Psoas muscle (tissue), 8 donors: ENCODE data around the gene DNAAF5. TPM values are rescaled to one million over a fixed set of nuclear protein-coding genes. Genes with fewer than 3 reads are reported as not detected.

Experiments
- ATAC-seq, 4 donors: fragments of 200-7000 bp; cut with Tn5 transposase; one replicate each; pipeline ENCODE4 v1.9.1; 2020; ENCODE audit warnings: moderate library complexity in 3 of 4, mild to moderate bottlenecking in 2 of 4
- DNase-seq, 2 donors: peaks; one replicate each; pipeline ENCODE4 v3.0.0-alpha.2; 2020
- H3K27ac ChIP-seq: fragments of 200-600 bp; one replicate; pipeline ENCODE4 v1.8.0; 2022
- H3K27me3 ChIP-seq, 3 donors: fragments of 200-600 bp in 1 of 3; one replicate each; pipeline versions ENCODE4 v1.6.1 to v1.8.0; 2013 to 2022; ENCODE audit warnings: low read length in 2 of 3, mild to moderate bottlenecking in 2 of 3, moderate library complexity in 1 of 3; ENCODE audit not compliant: insufficient read depth in 3 of 3
- H3K36me3 ChIP-seq, 2 donors: fragments of 200-600 bp in 1 of 2; one replicate each; pipeline versions ENCODE4 v1.6.1 to v1.8.0; 2013 to 2022; ENCODE audit warnings: low read depth in 1 of 2, mild to moderate bottlenecking in 1 of 2, moderate library complexity in 1 of 2; ENCODE audit not compliant: insufficient read depth in 1 of 2
- H3K4me1 ChIP-seq: fragments of 200-600 bp; one replicate; pipeline ENCODE4 v1.8.0; 2022
- H3K4me3 ChIP-seq: fragments of 200-600 bp; one replicate; pipeline ENCODE4 v1.8.0; 2022; ENCODE audit warnings: mild to moderate bottlenecking
- H3K9me3 ChIP-seq: fragments of 200-600 bp; one replicate; pipeline ENCODE4 v1.8.0; 2022
- CTCF ChIP-seq: fragments of 200-600 bp; IDR thresholded peaks from one replicate; pipeline ENCODE4 v1.8.0; 2022; ENCODE audit warnings: antibody characterized with exemption
- WGBS, 3 donors: extraction: QIAGEN DNeasy Blood & Tissue Kit; methylation state at CpG; one replicate each; pipeline versions ENCODE4 v1.1.6 to v1.1.7; 2013; 5-methylcytosine and 5-hydroxymethylcytosine counted together
- intact Hi-C, 2 donors: fragments of 100-400 bp; cut with DNase I; formaldehyde crosslinking; loops; one replicate each; pipeline versions ENCODE4 v1.11.0 to v1.14.2; 2022
- polyA plus RNA-seq, 3 donors: library from polyadenylated mRNA; stranded (reverse); fragments of 200-250 nt; gene quantifications; one replicate each; pipeline ENCODE4 v1.2.3, GENCODE V29; 2013
- total RNA-seq, 4 donors: library from RNA; stranded (reverse); fragmentation: NEBNext Ultra II Directional in 2 of 4; extraction: Animal tissue kit (Norgen Biotek cat#: 25700) in 2 of 4; gene quantifications; one replicate each; pipeline versions ENCODE4 v1.2.1 to v1.2.4, GENCODE V29; 2021 to 2023
- donor health status: healthy with polysubstance abuse.
- donor health status: DM: no; HTN: no; CAD: no; lungs with moderate emphysema.
- donor health status: Bipolar disorder and iron deficiency.
- donor health status: healthy.
- donor health status: DM: yes; HTN: yes; CAD: no.
- donor health status: DM: no; HTN: no; CAD: no.
- donor health status: DM: no; HTN: no; CAD: no.
- donor health status: DM: yes; HTN: yes; CAD: no.

DNAAF5 gene
- total and polyA plus RNA-seq, 7 donors: 9.3 to 26.7 (median 17.8) TPM

GRCh38 chr7:732556-732955 lies 6.1 kb downstream of the DNAAF5 start:
- ATAC-seq: no peak
- intact Hi-C loops: loop anchor here (5.0 kb wide), 2 partner anchors 210 to 410 kb away; no protein-coding TSS in a partner anchor
- no peak for TF ChIP-seq CTCF
- no peak overlapping the region for H3K4me3 ChIP-seq
- H3K9me3 ChIP-seq: peaks cover 10% of the 10 kb centered on the region
- H3K27me3 ChIP-seq: no peaks in the 10 kb centered on the region
- H3K4me1 ChIP-seq: peaks cover 33% of the 10 kb centered on the region
- H3K27ac ChIP-seq: peak overlapping the region; percentile 87
- 71 to 79% (median 76%) methylated on average over 3 of the region's 3 CpGs for WGBS, 3 donors
- DNase-seq: no peak
- H3K36me3 ChIP-seq: peaks cover 0 to 3% of the 10 kb centered on the region in 2 donors

- DNase-seq (no peak), ATAC-seq (no peak)
- Histone ChIP-seq H3K27ac (no peak overlapping the region), H3K4me1 (peaks cover 46% of the 10 kb centered on the region), H3K27me3 (no peaks in the 10 kb centered on the region), H3K9me3 (peaks cover 10% of the 10 kb centered on the region), H3K36me3 (peaks cover 0 to 3% of the 10 kb centered on the region in 2 donors), H3K4me3 (no peak overlapping the region)
- intact Hi-C loops: loop anchor here (5.0 kb wide), 2 partner anchors 212 to 412 kb away; no protein-coding TSS in a partner anchor
- WGBS, 3 donors: 93 to 96% (median 95%) methylated on average over 4 of the region's 4 CpGs
- TF ChIP-seq CTCF: no peak
These were observed 7.7 kb downstream of the DNAAF5 start for GRCh38 chr7:734214-734613.

DNA sequence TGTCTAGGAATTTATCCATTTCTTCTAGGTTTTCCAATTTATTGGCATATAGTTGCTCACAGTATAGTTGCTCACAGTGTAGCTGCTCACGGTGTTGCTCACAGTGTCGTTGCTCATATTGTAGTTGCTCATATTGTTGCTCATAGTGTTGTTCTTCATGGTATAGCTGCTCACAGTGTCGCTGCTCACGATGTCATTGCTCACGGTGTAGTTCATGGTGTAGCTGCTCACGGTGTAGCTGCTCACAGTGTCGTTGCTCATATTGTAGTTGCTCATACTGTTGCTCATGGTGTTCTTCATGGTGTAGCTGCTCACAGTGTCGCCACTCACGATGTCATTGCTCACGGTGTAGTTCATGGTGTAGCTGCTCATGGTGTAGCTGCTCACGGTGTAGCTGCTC lies 8.3 kb downstream of the DNAAF5 start:
- WGBS, 3 donors: 98 to 100% (median 98%) methylated on average over 11 of the region's 11 CpGs
- no peak for ATAC-seq
- DNase-seq: peak in 1 of 2 donors; percentile 26
- Histone ChIP-seq H3K27me3 (no peaks in the 10 kb centered on the region), H3K36me3 (peaks cover 0 to 1% of the 10 kb centered on the region in 2 donors), H3K4me3 (no peak overlapping the region), H3K9me3 (peaks cover 10% of the 10 kb centered on the region), H3K4me1 (peaks cover 46% of the 10 kb centered on the region), H3K27ac (no peak overlapping the region)
- intact Hi-C loops: loop anchor here (5.0 kb wide), 2 partner anchors 213 to 413 kb away; no protein-coding TSS in a partner anchor
- no peak for TF ChIP-seq CTCF

DNA sequence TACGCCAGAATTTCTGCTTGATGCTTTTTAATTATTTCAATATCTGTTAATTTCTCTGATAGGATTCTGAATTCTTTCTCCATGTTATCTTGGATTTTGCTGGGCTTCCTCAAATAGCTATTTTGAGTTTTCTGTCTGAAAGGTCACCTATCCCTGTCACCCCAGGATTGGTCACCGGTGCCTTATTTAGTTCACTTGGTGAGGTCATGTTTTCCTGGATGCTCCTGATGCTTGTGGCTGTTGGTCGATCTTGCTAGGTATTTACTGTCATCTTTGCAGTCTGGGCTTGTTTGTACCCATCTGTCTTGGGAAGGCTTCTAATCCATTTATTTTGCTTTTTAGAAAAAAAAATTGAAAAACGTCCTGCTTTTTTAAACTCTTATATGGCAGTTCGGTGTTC lies 11.7 kb downstream of the DNAAF5 start:
- DNase-seq (no peak), ATAC-seq (peak in 2 of 4 donors; percentile 64 to 67)
- intact Hi-C loops: no loop called here
- Histone ChIP-seq H3K36me3 (peaks cover 0 to 23% of the 10 kb centered on the region in 2 donors), H3K9me3 (peaks cover 10% of the 10 kb centered on the region), H3K27ac (peak overlapping the region; percentile 41), H3K4me1 (peaks cover 17% of the 10 kb centered on the region), H3K27me3 (no peaks in the 10 kb centered on the region), H3K4me3 (no peak overlapping the region)
- no peak for TF ChIP-seq CTCF
- 64 to 67% (median 67%) methylated on average over 5 of the region's 5 CpGs for WGBS, 3 donors
